ENCODE data around the gene LAMA5.

Gene LAMA5

GRCh38 chr20:62367136-62367632 is at the start of gene LAMA5:
Gene LAMA5, minus strand, starts transcription at chr20:62367312. Its CDS starts 67 bp downstream, at chr20:62367245.
- peak within 1 kb of the TSS; percentile 96 for H3K27ac ChIP-seq (ENCODE audit: low read depth, low read length)
- H3K4me3 ChIP-seq (ENCODE audit: low read depth in 1 of 2, low read length in 2 of 2) = peak within 1 kb of the TSS; percentile 73 to 92
- no peaks in the 10 kb centered on the region for H3K36me3 ChIP-seq (ENCODE audit: insufficient read depth, low read length)
- H3K9ac ChIP-seq (ENCODE audit: low read length) = peak within 1 kb of the TSS; percentile 84
- H3K9me3 ChIP-seq (ENCODE audit: low read length) = no peaks in the 10 kb centered on the region
- H3K27me3 ChIP-seq (ENCODE audit: control insufficient read depth in 1 of 2, insufficient read depth in 2 of 2, low read length in 2 of 2) = peaks cover 0 to 8% of the 10 kb centered on the region in 2 donors
- peaks cover 70% of the 10 kb centered on the region for H3K4me1 ChIP-seq (ENCODE audit: insufficient read depth, low read length)

- Histone ChIP-seq H3K4me1 (ENCODE audit: insufficient read depth, low read length) (peaks cover under 1% of the 10 kb centered on the region), H3K4me3 (ENCODE audit: low read depth in 1 of 2, low read length in 2 of 2) (no peak overlapping the region), H3K27me3 (ENCODE audit: control insufficient read depth in 1 of 2, insufficient read depth in 2 of 2, low read length in 2 of 2) (peaks cover 0 to 12% of the 10 kb centered on the region in 2 donors), H3K27ac (ENCODE audit: low read depth, low read length) (no peak overlapping the region), H3K9ac (ENCODE audit: low read length) (no peak overlapping the region), H3K36me3 (ENCODE audit: insufficient read depth, low read length) (no peaks in the 10 kb centered on the region), H3K9me3 (ENCODE audit: low read length) (no peaks in the 10 kb centered on the region)
Measured at GRCh38 chr20:62415354-62416111, 48.4 kb upstream of the LAMA5 start.

- H3K36me3 ChIP-seq (ENCODE audit: insufficient read depth, low read length) = no peaks in the 10 kb centered on the region
- H3K4me1 ChIP-seq (ENCODE audit: insufficient read depth, low read length) = peaks cover 12% of the 10 kb centered on the region
- peaks cover 0 to 12% of the 10 kb centered on the region in 2 donors for H3K27me3 ChIP-seq (ENCODE audit: control insufficient read depth in 1 of 2, insufficient read depth in 2 of 2, low read length in 2 of 2)
- no peak overlapping the region for H3K27ac ChIP-seq (ENCODE audit: low read depth, low read length)
- no peak overlapping the region for H3K4me3 ChIP-seq (ENCODE audit: low read depth in 1 of 2, low read length in 2 of 2)
- H3K9ac ChIP-seq (ENCODE audit: low read length) = no peak overlapping the region
- H3K9me3 ChIP-seq (ENCODE audit: low read length) = no peaks in the 10 kb centered on the region
Measured at GRCh38 chr20:62413896-62414481, 46.9 kb upstream of the LAMA5 start.

- H3K27me3 ChIP-seq (ENCODE audit: control insufficient read depth in 1 of 2, insufficient read depth in 2 of 2, low read length in 2 of 2) = peaks cover 0 to 3% of the 10 kb centered on the region in 2 donors
- no peak overlapping the region for H3K9ac ChIP-seq (ENCODE audit: low read length)
- H3K9me3 ChIP-seq (ENCODE audit: low read length) = no peaks in the 10 kb centered on the region
- no peak overlapping the region for H3K4me3 ChIP-seq (ENCODE audit: low read depth in 1 of 2, low read length in 2 of 2)
- H3K4me1 ChIP-seq (ENCODE audit: insufficient read depth, low read length) = peaks cover 12% of the 10 kb centered on the region
- no peak overlapping the region for H3K27ac ChIP-seq (ENCODE audit: low read depth, low read length)
- H3K36me3 ChIP-seq (ENCODE audit: insufficient read depth, low read length) = no peaks in the 10 kb centered on the region
Measured at GRCh38 chr20:62413025-62413570, 46.0 kb upstream of the LAMA5 start.

GRCh38 chr20:62412194-62413024 is 45.3 kb upstream of the LAMA5 start:
- peaks cover 12% of the 10 kb centered on the region for H3K4me1 ChIP-seq (ENCODE audit: insufficient read depth, low read length)
- no peak overlapping the region for H3K4me3 ChIP-seq (ENCODE audit: low read depth in 1 of 2, low read length in 2 of 2)
- H3K27me3 ChIP-seq (ENCODE audit: control insufficient read depth in 1 of 2, insufficient read depth in 2 of 2, low read length in 2 of 2) = peaks cover 0 to 3% of the 10 kb centered on the region in 2 donors
- no peaks in the 10 kb centered on the region for H3K9me3 ChIP-seq (ENCODE audit: low read length)
- H3K9ac ChIP-seq (ENCODE audit: low read length) = no peak overlapping the region
- no peak overlapping the region for H3K27ac ChIP-seq (ENCODE audit: low read depth, low read length)
- no peaks in the 10 kb centered on the region for H3K36me3 ChIP-seq (ENCODE audit: insufficient read depth, low read length)

DNA sequence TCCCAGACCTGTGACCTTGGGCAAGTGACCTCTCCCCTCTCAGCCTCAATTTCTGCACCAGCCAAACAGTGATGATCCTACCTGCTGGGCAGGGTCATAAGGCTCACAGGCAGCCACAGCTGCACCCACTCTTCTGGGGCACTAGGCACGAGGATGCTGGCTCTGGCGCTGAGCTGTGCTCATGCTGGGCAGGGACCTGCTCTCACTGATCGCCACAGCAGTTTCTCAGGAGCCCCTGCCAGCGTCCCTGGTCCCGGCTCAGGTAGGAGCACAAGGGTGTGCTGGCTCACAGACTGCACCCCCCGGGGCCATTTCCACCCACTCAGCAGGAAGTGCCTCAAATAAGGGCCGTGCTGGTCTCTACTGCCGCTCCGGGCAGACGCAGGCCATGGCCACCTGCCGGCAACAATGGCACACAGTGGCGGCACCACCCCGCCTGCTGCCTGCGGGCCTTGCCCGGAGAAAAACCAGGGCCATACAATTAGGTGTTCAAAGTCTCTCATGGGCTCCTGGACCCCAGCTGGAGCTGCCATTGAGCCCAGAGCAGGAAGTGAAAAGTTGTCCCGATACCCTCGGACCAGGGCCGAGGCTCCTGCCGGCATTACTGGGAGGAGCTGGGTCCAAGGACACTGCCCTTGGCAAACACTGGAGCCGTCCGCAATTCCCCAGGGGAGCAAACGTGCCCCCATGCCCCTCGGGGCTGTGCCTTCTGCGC is 44.5 kb upstream of the LAMA5 start:
- Histone ChIP-seq H3K9ac (ENCODE audit: low read length) (no peak overlapping the region), H3K36me3 (ENCODE audit: insufficient read depth, low read length) (no peaks in the 10 kb centered on the region), H3K27me3 (ENCODE audit: control insufficient read depth in 1 of 2, insufficient read depth in 2 of 2, low read length in 2 of 2) (no peaks in the 10 kb centered on the region), H3K9me3 (ENCODE audit: low read length) (no peaks in the 10 kb centered on the region), H3K4me3 (ENCODE audit: low read depth in 1 of 2, low read length in 2 of 2) (no peak overlapping the region), H3K4me1 (ENCODE audit: insufficient read depth, low read length) (peaks cover 12% of the 10 kb centered on the region), H3K27ac (ENCODE audit: low read depth, low read length) (no peak overlapping the region)

DNA sequence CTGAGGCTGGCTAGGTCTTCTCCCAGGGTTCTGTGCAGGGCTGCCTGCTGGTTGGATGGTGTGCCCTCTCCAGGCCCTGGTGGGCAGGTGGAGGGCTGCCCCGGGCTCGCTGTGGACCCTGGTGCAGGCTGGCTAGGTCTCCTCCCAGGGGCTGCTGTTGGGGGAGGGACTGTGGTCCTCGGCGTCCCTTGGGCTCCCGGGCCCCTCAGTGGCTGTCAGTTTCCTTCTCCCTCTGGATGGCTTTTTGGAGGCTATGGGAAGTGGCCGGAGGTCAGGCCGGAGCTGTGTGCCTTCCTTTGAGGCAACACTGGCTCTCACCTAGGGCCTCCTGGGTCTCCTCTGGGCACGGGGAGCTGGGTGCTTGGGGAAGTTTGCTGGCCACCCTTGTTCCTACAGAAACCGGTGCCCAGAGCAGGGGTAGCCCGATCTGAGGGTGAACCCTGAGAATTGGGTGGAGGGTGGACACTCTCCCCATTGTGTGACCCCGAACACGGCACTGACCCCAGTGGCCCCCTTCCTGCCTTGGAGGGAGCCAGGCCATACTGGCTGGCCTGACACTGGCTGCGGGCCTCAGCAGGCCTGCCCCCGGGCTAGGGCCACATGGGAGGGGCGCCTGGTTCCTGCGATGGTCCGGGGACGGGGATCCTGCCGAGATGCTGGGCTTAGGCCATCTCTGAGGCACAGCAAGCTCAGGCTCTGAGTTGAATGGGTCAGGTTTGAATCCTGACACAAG is 43.8 kb upstream of the LAMA5 start:
- Histone ChIP-seq H3K9me3 (ENCODE audit: low read length) (no peaks in the 10 kb centered on the region), H3K4me3 (ENCODE audit: low read depth in 1 of 2, low read length in 2 of 2) (no peak overlapping the region), H3K9ac (ENCODE audit: low read length) (no peak overlapping the region), H3K36me3 (ENCODE audit: insufficient read depth, low read length) (no peaks in the 10 kb centered on the region), H3K27ac (ENCODE audit: low read depth, low read length) (no peak overlapping the region), H3K4me1 (ENCODE audit: insufficient read depth, low read length) (peaks cover 19% of the 10 kb centered on the region), H3K27me3 (ENCODE audit: control insufficient read depth in 1 of 2, insufficient read depth in 2 of 2, low read length in 2 of 2) (no peaks in the 10 kb centered on the region)

DNA sequence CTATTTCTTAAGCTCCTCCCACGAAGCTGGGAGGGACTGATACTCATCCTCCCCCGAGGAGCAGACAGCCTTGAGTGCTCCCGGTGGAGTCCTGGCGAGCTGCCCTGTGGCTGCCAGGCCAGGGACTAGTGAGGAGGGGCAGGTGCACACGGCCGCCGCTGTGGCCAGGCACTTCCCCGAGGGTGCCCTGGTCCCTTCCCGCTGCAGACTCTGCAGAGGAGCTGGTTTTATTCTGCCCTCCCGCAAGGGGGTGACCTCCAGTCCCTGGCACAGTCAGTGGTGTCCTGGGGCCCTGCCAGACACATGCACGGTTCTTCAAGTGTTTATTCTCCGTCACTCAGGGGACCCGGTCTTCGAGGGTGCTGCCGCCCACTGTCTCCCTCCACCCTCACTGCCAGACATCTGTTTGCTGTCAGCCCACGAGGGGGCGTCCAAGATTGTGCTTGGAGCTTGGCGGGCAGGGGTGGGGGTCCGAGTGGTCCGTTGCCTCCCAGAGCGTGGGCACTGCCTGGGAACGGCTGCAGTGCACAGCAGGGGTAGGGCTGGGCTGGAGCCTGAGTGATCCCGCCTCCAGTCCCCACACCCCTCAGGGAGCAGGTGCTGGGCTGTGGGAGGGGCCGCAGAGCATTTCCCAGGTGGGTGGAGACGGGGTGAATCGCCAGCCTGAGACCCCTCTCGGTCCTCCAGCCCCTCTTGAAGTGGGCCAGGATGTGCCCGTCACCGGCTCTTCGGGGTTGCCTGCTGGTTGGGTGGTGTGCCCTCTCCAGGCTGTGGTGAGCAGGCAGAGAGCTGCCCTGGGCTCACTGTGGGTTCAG is 43.0 kb upstream of the LAMA5 start:
- Histone ChIP-seq H3K9me3 (ENCODE audit: low read length) (no peaks in the 10 kb centered on the region), H3K9ac (ENCODE audit: low read length) (no peak overlapping the region), H3K27me3 (ENCODE audit: control insufficient read depth in 1 of 2, insufficient read depth in 2 of 2, low read length in 2 of 2) (no peaks in the 10 kb centered on the region), H3K4me1 (ENCODE audit: insufficient read depth, low read length) (peaks cover 27% of the 10 kb centered on the region), H3K4me3 (ENCODE audit: low read depth in 1 of 2, low read length in 2 of 2) (no peak overlapping the region), H3K27ac (ENCODE audit: low read depth, low read length) (no peak overlapping the region), H3K36me3 (ENCODE audit: insufficient read depth, low read length) (no peaks in the 10 kb centered on the region)

GRCh38 chr20:62409086-62409853 is 42.2 kb upstream of the LAMA5 start:
- no peak overlapping the region for H3K9ac ChIP-seq (ENCODE audit: low read length)
- no peaks in the 10 kb centered on the region for H3K27me3 ChIP-seq (ENCODE audit: control insufficient read depth in 1 of 2, insufficient read depth in 2 of 2, low read length in 2 of 2)
- no peaks in the 10 kb centered on the region for H3K9me3 ChIP-seq (ENCODE audit: low read length)
- H3K4me1 ChIP-seq (ENCODE audit: insufficient read depth, low read length) = peaks cover 30% of the 10 kb centered on the region
- H3K27ac ChIP-seq (ENCODE audit: low read depth, low read length) = no peak overlapping the region
- H3K4me3 ChIP-seq (ENCODE audit: low read depth in 1 of 2, low read length in 2 of 2) = no peak overlapping the region
- H3K36me3 ChIP-seq (ENCODE audit: insufficient read depth, low read length) = no peaks in the 10 kb centered on the region
